ENCODE results near the gene NELL1. TPM values are rescaled to one million over a fixed set of nuclear protein-coding genes. Genes with fewer than 3 reads are reported as not detected.
A peak's percentile ranks its signal among the peaks of the same experiment; 100 is the strongest.

NELL1 gene
- total RNA-seq, 1 experiment from 2014 or later: not detected

- intact Hi-C loops (cut with micrococcal nuclease; ENCODE audit: unreplicated experiment): no loop called here
- BruUV-seq (replicated peaks): no TSS peak
- Histone ChIP-seq H3K9me3 (no peaks in the 10 kb centered on the region), H3K4me3 (ENCODE audit: low read depth, low read length) (no peak overlapping the region), H3K36me3 (ENCODE audit: control insufficient read depth, insufficient read depth, low read length) (no peaks in the 10 kb centered on the region), H3K4me1 (no peaks in the 10 kb centered on the region), H3K27me3 (replicated peaks; ENCODE audit: control insufficient read depth, insufficient read depth, low read length) (no peaks in the 10 kb centered on the region)
- DNase-seq: no peak
- Mint-ChIP-seq H3K9me3 (ENCODE audit: unreplicated experiment) (peaks cover 10% of the 10 kb centered on the region), H3K27ac (ENCODE audit: unreplicated experiment) (no peak overlapping the region), H3K4me1 (ENCODE audit: low read depth, unreplicated experiment) (no peaks in the 10 kb centered on the region), H3K36me3 (ENCODE audit: insufficient read depth, unreplicated experiment) (no peaks in the 10 kb centered on the region), H3K27me3 (ENCODE audit: insufficient read depth, unreplicated experiment) (peaks cover 15% of the 10 kb centered on the region), H3K4me3 (ENCODE audit: unreplicated experiment) (no peak overlapping the region)
- ChIA-PET POLR2A (no interaction called here), CTCF (no interaction called here)
- TF ChIP-seq CTCF (IDR thresholded peaks at IDR 0.05; ENCODE audit: insufficient read depth in 1 of 2, low read depth in 1 of 2, low read length in 1 of 2, severe bottlenecking in 1 of 2, unreplicated experiment in 1 of 2): no peak
Measured at GRCh38 chr11:20782775-20783174, 113.4 kb downstream of the NELL1 start.

GRCh38 chr11:20783220-20783619 is 113.8 kb downstream of the NELL1 start:
- POLR2A ChIA-PET: no interaction called here
- Mint-ChIP-seq H3K27ac (ENCODE audit: unreplicated experiment) (no peak overlapping the region), H3K27me3 (ENCODE audit: insufficient read depth, unreplicated experiment) (peaks cover 15% of the 10 kb centered on the region), H3K9me3 (ENCODE audit: unreplicated experiment) (peaks cover 10% of the 10 kb centered on the region), H3K36me3 (ENCODE audit: insufficient read depth, unreplicated experiment) (no peaks in the 10 kb centered on the region), H3K4me3 (ENCODE audit: unreplicated experiment) (no peak overlapping the region), H3K4me1 (ENCODE audit: low read depth, unreplicated experiment) (no peaks in the 10 kb centered on the region)
- DNase-seq: no peak
- Histone ChIP-seq H3K9me3 (no peaks in the 10 kb centered on the region), H3K36me3 (ENCODE audit: control insufficient read depth, insufficient read depth, low read length) (no peaks in the 10 kb centered on the region), H3K4me1 (no peaks in the 10 kb centered on the region), H3K27me3 (replicated peaks; ENCODE audit: control insufficient read depth, insufficient read depth, low read length) (no peaks in the 10 kb centered on the region), H3K4me3 (ENCODE audit: low read depth, low read length) (no peak overlapping the region)
- CTCF ChIA-PET: no interaction called here
- intact Hi-C loops (cut with micrococcal nuclease; ENCODE audit: unreplicated experiment): no loop called here
- BruUV-seq (replicated peaks): no TSS peak
- no peak for TF ChIP-seq CTCF (IDR thresholded peaks at IDR 0.05; ENCODE audit: insufficient read depth in 1 of 2, low read depth in 1 of 2, low read length in 1 of 2, severe bottlenecking in 1 of 2, unreplicated experiment in 1 of 2)

- H3K4me3 Mint-ChIP-seq (ENCODE audit: unreplicated experiment): no peak overlapping the region
- no peaks in the 10 kb centered on the region for H3K27me3 ChIP-seq (replicated peaks; ENCODE audit: control insufficient read depth, insufficient read depth, low read length)
- H3K9me3 ChIP-seq: no peaks in the 10 kb centered on the region
- intact Hi-C loops (cut with micrococcal nuclease; ENCODE audit: unreplicated experiment): no loop called here
- H3K27me3 Mint-ChIP-seq (ENCODE audit: insufficient read depth, unreplicated experiment): peaks cover 6% of the 10 kb centered on the region
- ChIA-PET CTCF (no interaction called here), POLR2A (no interaction called here)
- TF ChIP-seq CTCF (IDR thresholded peaks at IDR 0.05; ENCODE audit: insufficient read depth in 1 of 2, low read depth in 1 of 2, low read length in 1 of 2, severe bottlenecking in 1 of 2, unreplicated experiment in 1 of 2): no peak
- H3K36me3 ChIP-seq (ENCODE audit: control insufficient read depth, insufficient read depth, low read length): no peaks in the 10 kb centered on the region
- peak; percentile 5 to 41 for DNase-seq
- H3K4me1 Mint-ChIP-seq (ENCODE audit: low read depth, unreplicated experiment): no peaks in the 10 kb centered on the region
- no peaks in the 10 kb centered on the region for H3K36me3 Mint-ChIP-seq (ENCODE audit: insufficient read depth, unreplicated experiment)
- no peak overlapping the region for H3K27ac Mint-ChIP-seq (ENCODE audit: unreplicated experiment)
- no peaks in the 10 kb centered on the region for H3K9me3 Mint-ChIP-seq (ENCODE audit: unreplicated experiment)
- BruUV-seq (replicated peaks): no TSS peak
- H3K4me1 ChIP-seq: no peaks in the 10 kb centered on the region
- H3K4me3 ChIP-seq (ENCODE audit: low read depth, low read length): no peak overlapping the region
Measured at GRCh38 chr11:20790622-20791021, 121.2 kb downstream of the NELL1 start.

All from Caco-2 (cell line).